Left forelimb (tissue), 1 donor: ENCODE data around the gene OTOS.

ENCODE experiments used
- DNase-seq: peaks from one replicate; pipeline ENCODE4 v3.0.0-alpha.2; 2018; ENCODE audit warnings: low spot score

OTOS gene

DNA sequence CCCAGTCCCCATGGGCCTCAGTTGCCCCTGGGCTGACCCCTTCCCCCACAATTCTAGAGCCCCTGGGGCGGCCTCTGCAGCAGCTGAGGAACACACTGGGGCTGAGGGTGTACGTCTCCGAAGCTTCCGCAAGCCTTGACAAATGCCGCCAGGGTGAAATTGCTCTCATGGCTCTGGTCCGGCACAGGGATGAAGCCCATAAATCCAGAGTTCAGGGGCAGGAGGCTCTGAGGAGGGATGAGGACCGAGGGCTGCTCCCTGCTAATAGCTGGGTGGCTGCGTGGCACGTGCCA, 27.1 kb upstream of the OTOS start:
- DNase-seq, result no peak

DNA sequence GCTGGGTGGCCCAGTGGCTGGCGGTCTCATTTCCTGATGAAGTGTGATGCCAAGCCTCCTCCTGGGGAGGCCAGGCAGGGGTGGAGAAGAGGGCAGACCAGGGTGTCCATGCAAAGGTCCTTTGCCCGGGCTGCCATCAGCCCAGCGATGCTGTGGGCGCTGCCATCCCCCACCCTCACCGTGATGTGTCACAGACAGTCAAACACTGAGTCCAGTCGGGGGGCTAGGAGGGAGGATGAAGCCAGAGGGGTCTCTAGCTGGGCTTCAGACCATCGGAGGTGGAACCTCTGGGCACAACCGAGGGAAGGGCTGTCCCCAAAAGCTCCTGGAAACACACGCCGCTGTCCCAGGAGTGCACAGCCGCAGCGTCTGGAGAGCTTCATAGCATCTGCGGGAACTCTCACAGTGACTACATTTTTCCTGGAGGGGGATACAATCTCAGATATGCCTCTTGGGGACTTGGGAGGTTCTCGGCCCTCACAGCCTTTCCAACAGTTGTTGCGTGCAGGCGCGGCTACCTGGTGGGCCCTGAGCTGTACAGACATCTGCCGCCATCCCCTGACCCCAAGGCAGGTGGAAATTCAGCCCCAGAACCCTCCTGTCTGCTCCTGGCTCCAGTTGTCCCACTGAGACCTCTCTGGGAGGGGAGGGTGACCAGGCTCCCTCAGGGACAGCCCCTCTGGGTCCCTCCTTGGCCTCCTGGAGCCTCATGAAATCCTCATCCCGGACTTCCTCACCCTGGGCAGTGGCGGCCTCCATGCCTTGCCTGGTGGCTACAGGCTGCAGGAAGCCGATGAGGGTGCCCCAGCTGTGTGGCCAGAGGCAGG, 26.5 kb upstream of the OTOS start:
- no peak for DNase-seq

DNA sequence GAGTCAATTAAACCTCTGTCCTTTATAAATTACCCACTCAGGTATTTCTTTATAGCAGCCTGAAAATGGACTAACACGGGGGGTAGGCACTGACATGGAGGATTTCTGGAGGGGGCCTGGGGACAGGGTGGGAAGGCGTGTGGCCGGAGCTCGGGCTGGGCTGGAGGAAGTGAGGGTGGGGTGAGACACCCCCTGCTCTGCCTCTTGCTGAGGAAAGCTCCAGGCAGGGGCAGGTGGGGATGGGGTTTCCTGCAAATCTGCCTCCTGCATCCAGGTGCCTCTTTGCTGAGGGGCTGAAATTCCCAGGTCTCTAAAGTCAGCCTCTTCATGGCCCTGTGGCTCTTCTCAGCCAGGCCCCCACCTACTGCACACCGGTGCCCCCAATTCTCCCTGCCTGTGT, 25.7 kb upstream of the OTOS start:
- no peak for DNase-seq

DNA sequence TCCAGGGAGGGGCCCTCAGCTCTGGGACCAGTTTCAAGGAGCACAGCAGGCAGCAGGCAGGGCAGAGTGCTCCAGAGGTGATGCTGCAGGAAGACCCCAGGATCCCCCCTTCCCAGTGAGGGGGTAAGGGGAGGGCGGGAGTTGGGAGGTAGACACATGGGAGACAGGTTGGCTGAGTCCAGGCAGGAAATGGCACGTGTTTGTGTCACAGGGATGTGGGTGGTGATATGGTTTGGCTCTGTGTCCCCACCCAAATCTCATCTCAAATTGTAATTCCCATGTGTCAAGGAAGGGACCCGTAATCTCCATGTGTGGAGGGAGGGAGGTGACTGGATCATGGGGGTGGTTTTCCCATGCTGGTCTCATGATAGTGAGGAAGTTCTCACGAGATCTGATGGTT, 25.2 kb upstream of the OTOS start:
- DNase-seq, result no peak

DNA sequence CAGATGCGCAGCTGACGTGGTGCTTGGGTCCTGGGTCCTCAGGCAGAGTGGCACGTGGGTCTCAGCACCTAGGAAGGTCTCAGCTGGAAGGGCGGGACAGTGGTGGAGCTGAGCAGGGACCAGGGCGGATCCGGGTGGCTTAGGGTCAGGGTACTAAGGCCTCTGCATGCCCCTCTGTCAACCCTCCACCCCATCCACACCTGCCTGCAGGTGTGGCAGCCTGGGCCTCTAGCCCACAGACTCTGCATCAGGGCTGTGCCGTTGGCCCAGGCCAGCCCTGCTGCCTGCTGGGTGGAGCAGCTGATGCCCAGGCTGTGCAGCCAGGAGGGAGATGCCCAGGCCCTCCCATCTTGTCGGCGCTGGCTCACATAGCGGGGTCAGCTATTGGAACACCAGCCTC, 24.6 kb upstream of the OTOS start:
- DNase-seq, result no peak

DNA sequence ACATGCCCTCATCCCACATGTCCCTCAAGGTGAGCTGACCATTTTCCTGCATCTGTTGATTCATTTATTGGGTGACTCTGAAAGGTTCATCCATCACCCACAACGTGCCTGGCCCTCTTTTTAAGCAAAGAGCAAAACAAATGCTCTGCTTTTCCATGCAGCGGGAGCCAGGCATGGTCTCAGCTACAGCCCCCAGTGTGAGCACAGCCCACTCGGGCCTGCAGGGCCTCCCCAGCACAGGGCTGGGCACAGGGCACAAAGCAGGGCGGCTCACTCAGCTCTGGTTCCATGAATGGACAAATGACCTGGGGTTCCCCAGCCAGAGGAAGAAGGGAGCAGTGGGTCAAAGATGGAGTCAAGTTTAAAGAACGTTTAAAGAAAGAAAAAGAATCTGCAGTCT, 24.1 kb upstream of the OTOS start:
- DNase-seq, result no peak

DNA sequence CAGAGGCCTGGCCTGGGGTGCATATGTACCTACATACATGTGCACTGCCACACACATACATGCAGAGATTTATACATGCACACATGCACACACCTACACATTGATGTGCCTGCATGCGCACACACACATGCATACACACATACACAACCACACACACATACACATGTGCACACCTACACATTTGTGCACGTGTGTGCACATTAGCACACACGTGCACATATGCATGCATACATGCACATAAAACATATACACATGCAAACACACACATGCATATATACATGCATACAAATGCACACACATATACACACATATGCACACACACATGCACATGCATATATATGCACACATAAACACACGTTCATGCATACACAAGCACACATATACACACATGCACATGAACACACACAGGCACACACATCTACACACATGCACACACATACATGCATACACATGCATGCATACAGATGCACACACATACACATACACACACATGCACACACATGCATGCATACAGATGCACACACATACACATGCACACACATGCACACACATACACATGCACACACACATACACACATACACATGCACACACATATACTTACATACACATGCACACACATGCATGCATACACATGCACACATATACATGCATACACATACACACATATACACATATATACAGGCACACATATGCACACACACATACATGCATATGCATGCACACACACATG, 23.6 kb upstream of the OTOS start:
- no peak for DNase-seq

DNA sequence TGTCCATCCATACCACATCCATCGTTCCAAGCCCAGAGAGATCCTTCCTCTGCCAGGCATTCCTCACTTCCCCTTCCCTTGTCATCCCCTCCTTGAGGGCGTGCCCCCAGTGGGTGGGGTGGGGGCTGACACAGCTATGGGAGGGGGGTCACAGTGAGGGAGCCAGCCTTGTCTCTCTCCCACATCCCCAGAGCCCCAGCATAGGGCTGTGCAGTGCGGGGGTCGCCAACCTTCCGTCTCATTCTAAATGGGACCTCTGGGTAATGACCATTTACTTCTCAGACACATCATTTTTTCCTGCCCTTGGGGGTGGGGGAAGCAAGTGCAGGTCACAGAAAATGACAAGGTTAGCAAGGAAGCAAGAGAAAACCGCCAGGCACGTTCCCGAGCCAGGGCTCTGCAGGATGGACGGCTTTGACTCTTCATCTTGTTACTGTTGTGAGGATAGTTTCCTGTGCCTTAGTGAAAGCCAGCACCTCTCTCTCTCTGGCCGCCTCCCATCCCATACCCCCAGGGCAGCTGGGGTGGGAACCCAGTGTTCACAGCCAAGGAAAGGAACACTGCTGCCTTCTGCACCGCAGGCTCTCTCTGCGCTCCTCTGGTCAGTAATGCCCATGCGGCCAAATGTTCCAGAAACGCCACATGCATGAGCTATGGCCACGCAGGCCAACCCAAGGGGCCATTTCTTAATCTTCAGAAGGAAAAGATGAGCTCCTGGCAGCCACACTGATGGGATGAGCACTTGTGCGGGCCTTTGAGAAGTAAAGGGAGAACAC, 22.7 kb upstream of the OTOS start:
- DNase-seq, result no peak

DNA sequence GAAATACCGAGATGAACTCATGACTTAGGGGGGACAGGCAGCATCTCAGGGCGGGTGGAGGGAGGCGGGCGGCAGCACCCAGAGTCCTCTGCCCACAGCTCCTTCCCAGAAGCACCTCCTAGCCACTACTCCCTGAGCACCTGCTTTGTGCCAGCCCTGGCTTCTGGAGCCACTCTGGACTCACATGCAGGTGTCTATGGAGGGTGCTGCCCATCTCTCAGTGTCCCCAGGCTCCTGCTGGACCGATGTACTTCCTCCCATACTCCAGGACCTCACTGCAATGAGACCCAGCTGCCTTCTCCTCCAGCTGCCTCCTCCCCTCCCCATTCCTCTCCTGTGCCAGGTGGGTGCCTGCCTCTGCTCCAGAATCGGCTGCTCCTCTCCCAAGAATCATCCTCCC, 22.1 kb upstream of the OTOS start:
- no peak for DNase-seq

DNA sequence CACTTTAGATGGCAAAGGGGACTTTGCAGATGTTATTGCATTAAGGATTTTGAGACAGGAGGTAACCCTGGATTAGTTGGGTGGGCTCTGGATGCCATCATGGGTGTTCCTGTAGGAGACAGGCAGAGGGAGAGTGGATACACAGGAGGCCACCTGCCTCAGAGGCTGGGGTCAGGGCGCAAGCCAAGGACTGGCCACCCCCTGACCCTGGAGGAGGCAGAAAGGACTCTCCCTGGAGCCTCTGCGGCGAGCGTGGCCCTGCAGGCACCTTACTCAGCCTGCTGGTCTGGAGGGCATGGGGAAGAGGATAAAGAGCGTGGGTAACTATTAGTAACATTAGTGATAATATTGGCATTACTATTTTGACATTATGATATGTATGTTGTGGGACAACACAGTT, 21.6 kb upstream of the OTOS start:
- DNase-seq, result no peak

DNA sequence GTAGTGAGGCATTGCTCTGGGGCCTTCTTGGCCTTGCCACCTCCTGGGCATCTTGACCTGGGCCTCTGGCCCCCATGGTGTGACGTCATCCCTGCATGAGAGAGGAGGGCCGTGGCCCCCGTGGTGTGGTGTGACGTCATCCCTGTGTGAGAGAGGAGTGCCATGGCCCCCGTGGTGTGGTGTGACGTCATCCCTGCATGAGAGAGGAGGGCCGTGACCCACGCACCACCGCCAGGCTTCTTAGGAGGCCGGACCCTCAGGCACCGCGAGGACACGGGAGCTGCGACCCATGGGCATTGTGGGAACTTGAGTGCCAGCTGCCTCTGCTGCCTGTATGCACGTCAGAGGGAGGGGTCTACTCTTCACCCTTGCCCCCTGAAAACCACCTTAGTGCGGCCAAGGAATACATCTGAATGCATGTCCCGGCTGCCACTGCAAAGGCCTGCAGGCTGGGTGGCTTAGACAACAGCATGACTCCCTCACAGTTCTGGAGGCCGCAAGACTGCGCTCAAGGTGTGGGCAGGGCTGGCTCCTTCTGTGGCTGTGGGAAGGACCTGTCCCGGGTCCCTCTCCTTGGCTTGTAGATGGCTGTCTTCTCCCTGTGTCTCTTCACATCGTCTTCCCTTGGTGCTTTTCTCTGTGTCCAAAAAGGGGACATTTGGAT, 20.8 kb upstream of the OTOS start:
- no peak for DNase-seq

DNA sequence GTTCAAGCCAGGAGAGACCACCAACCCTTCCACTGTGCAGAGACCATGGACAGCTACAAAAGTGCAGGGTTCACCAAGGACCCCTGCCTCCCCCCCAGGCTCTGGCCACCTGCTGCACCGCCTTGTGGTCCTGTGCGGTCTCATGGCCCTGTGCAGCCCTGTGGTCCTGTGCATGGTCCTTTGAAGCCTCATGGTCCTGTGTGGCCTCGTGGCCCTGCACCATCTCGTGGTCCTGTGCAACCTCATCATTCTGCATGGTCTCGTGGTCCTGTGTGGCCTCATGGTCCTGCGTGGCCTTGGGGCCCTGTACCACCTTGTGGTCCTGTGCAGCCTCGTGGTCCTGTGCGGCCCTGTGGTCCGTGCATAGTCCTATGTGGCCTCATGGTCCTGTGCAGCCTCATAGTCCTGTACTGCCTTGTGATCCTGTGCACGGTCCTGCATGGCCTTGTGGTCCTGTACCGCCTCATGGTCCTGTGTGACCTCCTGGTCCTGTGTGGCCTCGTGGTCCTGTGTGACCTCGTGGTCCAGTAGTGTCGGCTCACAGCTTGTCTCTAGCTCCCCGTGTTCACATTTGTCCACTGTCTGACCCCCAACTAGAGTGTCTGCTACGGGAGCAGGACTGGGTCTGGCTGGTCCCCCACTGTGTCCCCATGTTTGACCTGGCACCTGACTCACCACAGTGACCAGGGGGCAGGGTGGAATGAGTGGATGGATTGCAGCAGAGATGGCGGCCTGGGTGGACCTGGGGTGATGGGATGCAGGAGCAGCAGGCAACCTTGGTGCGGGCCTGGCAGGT, 20.0 kb upstream of the OTOS start:
- no peak for DNase-seq

DNA sequence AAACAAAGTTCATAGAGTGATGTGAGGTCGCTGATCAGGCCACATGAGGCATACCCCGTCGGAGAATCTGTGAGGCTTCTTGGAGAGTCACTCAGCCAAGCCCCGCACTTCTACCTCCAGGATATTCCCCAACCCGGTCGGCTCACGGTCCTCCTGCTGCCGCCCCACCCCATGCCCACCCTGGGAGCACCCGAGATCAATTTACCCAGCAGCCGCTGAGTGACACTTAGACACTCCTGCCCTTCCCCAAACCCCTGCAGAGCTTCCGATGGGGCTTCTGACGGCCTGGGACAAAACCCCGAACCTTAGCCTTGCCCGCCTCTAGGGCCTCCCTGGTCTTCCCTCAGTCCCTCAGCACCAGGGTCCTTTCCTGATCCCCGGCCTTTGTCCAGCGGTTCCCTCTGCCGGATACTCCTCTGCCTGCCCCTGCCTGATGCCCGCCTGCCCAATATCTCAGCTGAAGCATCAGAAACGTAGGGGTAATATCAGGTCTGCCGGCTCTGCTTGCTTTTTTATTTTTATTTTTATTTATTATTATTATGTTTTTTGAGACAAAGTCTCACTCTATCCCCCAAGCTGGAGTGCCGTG, 18.9 kb upstream of the OTOS start:
- no peak for DNase-seq

DNA sequence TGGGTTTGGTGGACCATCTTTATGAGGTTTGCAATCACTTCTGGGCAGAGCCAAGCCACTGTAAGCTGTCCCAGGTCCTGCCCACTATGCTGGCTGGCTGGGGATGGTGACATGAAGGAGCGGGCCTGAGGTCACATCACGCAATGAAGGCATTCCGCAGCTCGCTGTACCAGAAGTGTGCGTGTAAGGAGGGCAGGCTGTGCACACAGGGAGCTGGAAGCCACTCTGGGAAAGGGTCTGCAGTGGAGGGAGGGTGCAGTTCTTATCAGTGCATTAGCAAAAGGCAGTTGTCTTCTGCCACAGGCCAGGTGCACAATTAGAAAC, 16.7 kb upstream of the OTOS start:
- no peak for DNase-seq

DNA sequence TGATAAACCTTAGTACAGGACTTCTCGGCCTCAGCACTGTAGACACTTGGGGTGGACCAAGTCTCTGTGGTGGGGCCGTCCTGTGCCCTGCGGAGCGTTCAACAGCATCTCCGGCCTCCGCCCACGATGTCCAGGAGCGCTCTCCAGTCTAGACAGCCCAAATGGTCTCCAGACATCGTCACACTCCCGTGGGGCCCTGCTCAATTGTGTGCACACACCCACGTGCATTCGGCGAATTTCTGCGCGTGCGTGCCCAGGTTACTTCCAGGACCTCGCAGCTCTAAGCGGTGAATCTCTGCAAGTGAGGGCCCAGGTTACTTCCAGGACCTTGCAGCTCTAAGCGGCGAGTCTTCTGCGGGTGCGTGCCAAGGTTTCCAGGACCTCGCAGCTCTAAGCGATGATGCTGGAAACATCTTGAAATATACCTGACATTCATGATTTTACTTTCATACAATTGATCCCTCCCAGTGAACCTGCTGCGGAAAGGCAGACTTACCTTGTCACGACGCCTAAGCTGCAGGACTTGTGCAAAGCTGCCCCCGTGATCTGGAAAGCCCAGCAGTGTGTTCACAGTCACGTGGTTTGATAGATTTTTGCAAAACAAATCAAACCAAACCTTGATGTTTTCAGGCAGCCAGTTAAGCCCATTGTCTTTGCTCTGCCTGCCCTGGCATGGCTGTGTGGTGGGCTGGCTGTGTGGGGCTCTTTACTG, 16.1 kb upstream of the OTOS start:
- no peak for DNase-seq

DNA sequence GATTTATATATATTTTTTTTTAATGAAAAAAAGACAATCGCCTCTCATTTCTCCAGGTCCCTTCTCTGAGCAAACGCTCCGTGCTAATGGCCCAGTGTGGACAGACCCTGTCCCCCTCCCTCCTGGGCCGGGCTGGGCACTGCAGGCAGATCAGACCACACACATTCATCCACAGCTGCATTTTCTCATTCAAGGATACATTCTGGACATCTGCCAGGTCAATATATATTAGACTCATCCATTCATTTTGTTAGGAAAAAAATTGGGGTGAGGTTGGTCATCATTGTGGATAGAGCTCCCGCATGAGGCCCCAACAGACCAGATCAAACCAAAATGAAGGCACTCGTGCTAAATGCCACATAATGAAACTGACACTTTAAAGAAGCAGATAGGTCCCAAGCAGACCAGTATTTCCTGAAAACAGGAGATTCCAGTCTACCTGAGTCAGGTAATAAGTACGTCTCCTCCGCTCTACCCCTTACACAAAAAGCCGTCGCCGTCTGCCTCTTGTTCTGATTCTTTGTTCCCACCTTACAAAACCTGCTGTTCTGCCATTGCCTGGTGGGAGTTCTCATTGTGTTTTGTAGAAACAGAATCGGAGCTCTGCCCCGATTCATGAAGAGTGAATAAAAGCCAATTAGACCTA, 15.4 kb upstream of the OTOS start:
- DNase-seq, result no peak

DNA sequence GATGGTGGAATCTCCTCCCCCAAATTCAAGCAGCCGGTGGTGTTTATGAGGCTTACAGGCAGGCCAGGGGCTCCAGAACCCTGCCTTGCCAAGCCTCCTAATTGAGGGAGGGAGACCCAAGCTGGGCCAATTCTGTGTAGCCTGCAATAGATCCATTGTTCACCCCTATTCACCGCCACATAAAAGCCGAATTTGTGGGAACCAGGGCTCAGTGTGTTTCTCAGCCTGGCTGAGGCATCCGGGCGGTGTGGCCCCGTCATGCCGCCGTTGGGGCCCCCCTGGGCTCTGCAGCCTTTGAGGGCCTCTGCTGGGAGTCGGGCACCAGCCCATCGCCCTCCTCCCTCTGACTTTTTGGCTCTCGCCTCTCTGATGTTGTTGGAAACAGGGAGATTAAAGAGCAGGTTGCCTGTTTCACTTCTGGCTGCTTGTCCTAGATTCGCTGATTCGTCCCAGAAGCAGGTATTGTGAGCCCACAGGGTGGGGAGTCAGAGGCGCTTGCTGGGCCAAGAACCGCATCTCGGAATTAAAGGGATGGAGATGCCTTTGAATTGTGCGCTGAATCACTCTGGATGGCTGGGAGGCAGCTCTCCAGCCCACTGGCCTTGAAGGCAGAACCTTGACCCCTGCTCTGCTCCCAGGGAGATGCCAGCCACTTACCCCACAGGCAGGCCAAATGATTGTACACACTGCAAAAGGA, 14.7 kb upstream of the OTOS start:
- no peak for DNase-seq

DNA sequence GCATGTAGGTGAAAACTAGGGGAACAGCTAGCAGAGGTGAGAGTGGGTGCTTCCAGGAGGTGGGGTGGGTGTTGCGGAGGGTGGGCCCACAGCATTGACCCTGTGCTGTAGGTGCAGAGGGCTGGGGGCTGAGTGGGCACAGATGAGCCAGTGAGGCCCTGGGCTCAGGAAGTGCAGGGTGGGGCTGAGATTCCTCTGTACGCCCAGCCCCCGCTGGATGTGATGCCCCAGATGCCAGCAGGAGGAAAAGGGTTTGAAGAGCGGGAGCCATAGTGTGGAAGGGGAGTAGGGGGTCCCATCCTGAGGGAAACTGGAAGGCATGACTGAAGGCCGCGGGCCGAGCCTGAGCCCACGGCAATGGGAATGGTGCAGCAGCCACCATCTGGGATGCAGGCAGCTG, 14.1 kb upstream of the OTOS start:
- no peak for DNase-seq

DNA sequence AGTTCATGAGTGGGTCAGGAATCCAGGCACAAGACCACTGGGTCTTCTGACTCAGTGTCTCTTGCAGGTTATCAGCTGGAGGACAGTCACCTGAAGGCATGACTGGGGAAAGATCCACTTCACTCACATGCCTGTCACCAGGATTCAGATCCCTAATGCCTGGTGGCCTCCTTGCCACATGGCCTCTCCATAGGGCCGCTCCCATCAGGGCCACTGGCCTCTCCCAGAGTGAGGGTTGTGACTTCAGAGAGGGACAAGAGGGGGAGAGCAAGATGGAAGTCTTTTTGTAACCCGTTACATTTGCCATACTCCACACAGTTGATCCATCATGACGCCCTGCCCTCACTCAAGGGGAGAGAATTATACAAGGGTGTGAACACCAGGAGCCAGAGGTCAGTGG, 13.0 kb upstream of the OTOS start:
- DNase-seq, result no peak
